ENCODE results near the gene WIPF3.

Gene WIPF3

GRCh38 chr7:29839302-29839701, 33.0 kb downstream of the WIPF3 start:
- no peak for TF ChIP-seq POLR2A (IDR thresholded peaks at IDR 0.05; ENCODE audit: low read depth, low read length)
- TF ChIP-seq TAF1 (IDR thresholded peaks at IDR 0.05; ENCODE audit: borderline replicate concordance, low read depth, low read length): no peak
- TF ChIP-seq POLR2AphosphoS5 (IDR thresholded peaks at IDR 0.05; ENCODE audit: low read depth, low read length): no peak
- FAIRE-seq (no peak), DNase-seq (ENCODE audit: insufficient read length) (no peak)

GRCh38 chr7:29839921-29840320, 33.6 kb downstream of the WIPF3 start:
- FAIRE-seq (no peak), DNase-seq (ENCODE audit: insufficient read length) (no peak)
- TF ChIP-seq POLR2A (IDR thresholded peaks at IDR 0.05; ENCODE audit: low read depth, low read length) (no peak), POLR2AphosphoS5 (IDR thresholded peaks at IDR 0.05; ENCODE audit: low read depth, low read length) (no peak), TAF1 (IDR thresholded peaks at IDR 0.05; ENCODE audit: borderline replicate concordance, low read depth, low read length) (no peak)

GRCh38 chr7:29840701-29841100, 34.4 kb downstream of the WIPF3 start:
- TF ChIP-seq POLR2AphosphoS5 (IDR thresholded peaks at IDR 0.05; ENCODE audit: low read depth, low read length) (no peak), POLR2A (IDR thresholded peaks at IDR 0.05; ENCODE audit: low read depth, low read length) (no peak), TAF1 (IDR thresholded peaks at IDR 0.05; ENCODE audit: borderline replicate concordance, low read depth, low read length) (no peak)
- no peak for FAIRE-seq

GRCh38 chr7:29841926-29842701, 35.8 kb downstream of the WIPF3 start:
- FAIRE-seq: no peak

More at GRCh38 chr7:29840701-29841100, 34.4 kb downstream of the WIPF3 start:
- no peak for DNase-seq (ENCODE audit: insufficient read length)

GRCh38 chr7:29843093-29843492, 36.8 kb downstream of the WIPF3 start:
- DNase-seq (ENCODE audit: insufficient read length) (no peak), FAIRE-seq (no peak)
- TF ChIP-seq POLR2A (IDR thresholded peaks at IDR 0.05; ENCODE audit: low read depth, low read length) (no peak), TAF1 (IDR thresholded peaks at IDR 0.05; ENCODE audit: borderline replicate concordance, low read depth, low read length) (no peak), POLR2AphosphoS5 (IDR thresholded peaks at IDR 0.05; ENCODE audit: low read depth, low read length) (no peak)

More at GRCh38 chr7:29841926-29842701, 35.8 kb downstream of the WIPF3 start:
- no peak for TF ChIP-seq TAF1 (IDR thresholded peaks at IDR 0.05; ENCODE audit: borderline replicate concordance, low read depth, low read length)
- no peak for TF ChIP-seq POLR2AphosphoS5 (IDR thresholded peaks at IDR 0.05; ENCODE audit: low read depth, low read length)
- TF ChIP-seq POLR2A (IDR thresholded peaks at IDR 0.05; ENCODE audit: low read depth, low read length): no peak
- no peak for DNase-seq (ENCODE audit: insufficient read length)

GRCh38 chr7:29843726-29844125, 37.4 kb downstream of the WIPF3 start:
- no peak for TF ChIP-seq POLR2A (IDR thresholded peaks at IDR 0.05; ENCODE audit: low read depth, low read length)
- TF ChIP-seq TAF1 (IDR thresholded peaks at IDR 0.05; ENCODE audit: borderline replicate concordance, low read depth, low read length): no peak
- TF ChIP-seq POLR2AphosphoS5 (IDR thresholded peaks at IDR 0.05; ENCODE audit: low read depth, low read length): no peak
- DNase-seq (ENCODE audit: insufficient read length): no peak
- FAIRE-seq: no peak

GRCh38 chr7:29844559-29844958, 38.3 kb downstream of the WIPF3 start:
- TF ChIP-seq TAF1 (IDR thresholded peaks at IDR 0.05; ENCODE audit: borderline replicate concordance, low read depth, low read length) (no peak), POLR2A (IDR thresholded peaks at IDR 0.05; ENCODE audit: low read depth, low read length) (no peak), POLR2AphosphoS5 (IDR thresholded peaks at IDR 0.05; ENCODE audit: low read depth, low read length) (no peak)
- no peak for FAIRE-seq
- no peak for DNase-seq (ENCODE audit: insufficient read length)

- FAIRE-seq (no peak), DNase-seq (ENCODE audit: insufficient read length) (no peak)
- TF ChIP-seq TAF1 (IDR thresholded peaks at IDR 0.05; ENCODE audit: borderline replicate concordance, low read depth, low read length): no peak
- no peak for TF ChIP-seq POLR2A (IDR thresholded peaks at IDR 0.05; ENCODE audit: low read depth, low read length)
- TF ChIP-seq POLR2AphosphoS5 (IDR thresholded peaks at IDR 0.05; ENCODE audit: low read depth, low read length): no peak
Observed at GRCh38 chr7:29847496-29847895, 41.2 kb downstream of the WIPF3 start.

GRCh38 chr7:29847916-29848315, 41.6 kb downstream of the WIPF3 start:
- DNase-seq (ENCODE audit: insufficient read length) (no peak), FAIRE-seq (no peak)
- TF ChIP-seq TAF1 (IDR thresholded peaks at IDR 0.05; ENCODE audit: borderline replicate concordance, low read depth, low read length) (no peak), POLR2AphosphoS5 (IDR thresholded peaks at IDR 0.05; ENCODE audit: low read depth, low read length) (no peak), POLR2A (IDR thresholded peaks at IDR 0.05; ENCODE audit: low read depth, low read length) (no peak)

- FAIRE-seq: no peak
- no peak for DNase-seq (ENCODE audit: insufficient read length)
- TF ChIP-seq TAF1 (IDR thresholded peaks at IDR 0.05; ENCODE audit: borderline replicate concordance, low read depth, low read length) (no peak), POLR2AphosphoS5 (IDR thresholded peaks at IDR 0.05; ENCODE audit: low read depth, low read length) (no peak), POLR2A (IDR thresholded peaks at IDR 0.05; ENCODE audit: low read depth, low read length) (no peak)
Observed at GRCh38 chr7:29848941-29849340, 42.6 kb downstream of the WIPF3 start.

- TF ChIP-seq TAF1 (IDR thresholded peaks at IDR 0.05; ENCODE audit: borderline replicate concordance, low read depth, low read length) (no peak), POLR2A (IDR thresholded peaks at IDR 0.05; ENCODE audit: low read depth, low read length) (no peak), POLR2AphosphoS5 (IDR thresholded peaks at IDR 0.05; ENCODE audit: low read depth, low read length) (no peak)
- no peak for DNase-seq (ENCODE audit: insufficient read length)
- FAIRE-seq: no peak
Observed at GRCh38 chr7:29851487-29851886, 45.2 kb downstream of the WIPF3 start.

- FAIRE-seq: no peak
- DNase-seq (ENCODE audit: insufficient read length): no peak
- TF ChIP-seq POLR2A (IDR thresholded peaks at IDR 0.05; ENCODE audit: low read depth, low read length) (no peak), POLR2AphosphoS5 (IDR thresholded peaks at IDR 0.05; ENCODE audit: low read depth, low read length) (no peak), TAF1 (IDR thresholded peaks at IDR 0.05; ENCODE audit: borderline replicate concordance, low read depth, low read length) (no peak)
Observed at GRCh38 chr7:29852457-29852856, 46.1 kb downstream of the WIPF3 start.
